ENCODE results near the gene SOX10. TPM values are rescaled to one million over a fixed set of nuclear protein-coding genes. Genes with fewer than 3 reads are reported as not detected.

SOX10 gene
- total RNA-seq, 1 experiment from 2014 or later: not detected

GRCh38 chr22:37973271-37974170 lies 10.8 kb downstream of the SOX10 start:
- Histone ChIP-seq H3K27ac (ENCODE audit: low read length) (no peak overlapping the region), H3K4me1 (ENCODE audit: control insufficient read depth, insufficient read depth, low read length) (no peaks in the 10 kb centered on the region), H3K27me3 (ENCODE audit: control insufficient read depth, insufficient read depth, low read length) (no peaks in the 10 kb centered on the region), H3K36me3 (ENCODE audit: control insufficient read depth, insufficient read depth, low read length) (no peaks in the 10 kb centered on the region), H3K4me3 (ENCODE audit: low read depth in 2 of 2, low read length in 2 of 2) (no peak overlapping the region), H3K9me3 (ENCODE audit: control insufficient read depth, insufficient read depth, low read depth, low read length) (no peaks in the 10 kb centered on the region)
- ATAC-seq: no peak
- DNase-seq (ENCODE audit: low read depth, low spot score): no peak
- intact Hi-C loops (cut with micrococcal nuclease; ENCODE audit: unreplicated experiment): no loop called here
- in situ Hi-C loops (cut with HindIII; ENCODE audit: low pct_unique_long_range_greater_than_20kb, low sequenced_read_pairs): no loop called here
- no peak for TF ChIP-seq POLR2AphosphoS5 (IDR thresholded peaks at IDR 0.05; ENCODE audit: low read depth, low read length)
- no peak for TF ChIP-seq TCF7L2 (IDR thresholded peaks at IDR 0.05; ENCODE audit: low read depth, low read length)
- no peak for TF ChIP-seq CTCF (IDR thresholded peaks at IDR 0.05)
- no peak for TF ChIP-seq REST (IDR thresholded peaks at IDR 0.05; ENCODE audit: insufficient read depth in 1 of 2, low read depth in 2 of 2, low read length in 1 of 2)
- TF ChIP-seq SIN3A (IDR thresholded peaks at IDR 0.05; ENCODE audit: borderline replicate concordance, insufficient read depth, low read depth, low read length): no peak
- POLR2A ChIA-PET: interaction anchor here (0.6 kb wide), 1 partner anchor 33 kb away, joined by 7 read pairs; no protein-coding TSS in a partner anchor
- CTCF ChIA-PET: no interaction called here
- no TSS peak for BruUV-seq (replicated peaks)

- H3K36me3 ChIP-seq (ENCODE audit: control insufficient read depth, insufficient read depth, low read length): no peaks in the 10 kb centered on the region
- H3K4me3 ChIP-seq (ENCODE audit: low read depth in 2 of 2, low read length in 2 of 2): no peak overlapping the region
- ATAC-seq: no peak
- H3K9me3 ChIP-seq (ENCODE audit: control insufficient read depth, insufficient read depth, low read depth, low read length): no peaks in the 10 kb centered on the region
- H3K27ac ChIP-seq (ENCODE audit: low read length): no peak overlapping the region
- TF ChIP-seq POLR2AphosphoS5 (IDR thresholded peaks at IDR 0.05; ENCODE audit: low read depth, low read length) (no peak), SIN3A (IDR thresholded peaks at IDR 0.05; ENCODE audit: borderline replicate concordance, insufficient read depth, low read depth, low read length) (no peak), TCF7L2 (IDR thresholded peaks at IDR 0.05; ENCODE audit: low read depth, low read length) (no peak), REST (IDR thresholded peaks at IDR 0.05; ENCODE audit: insufficient read depth in 1 of 2, low read depth in 2 of 2, low read length in 1 of 2) (no peak), CTCF (IDR thresholded peaks at IDR 0.05) (no peak)
- intact Hi-C loops (cut with micrococcal nuclease; ENCODE audit: unreplicated experiment): no loop called here
- no peaks in the 10 kb centered on the region for H3K27me3 ChIP-seq (ENCODE audit: control insufficient read depth, insufficient read depth, low read length)
- in situ Hi-C loops (cut with HindIII; ENCODE audit: low pct_unique_long_range_greater_than_20kb, low sequenced_read_pairs): no loop called here
- no TSS peak for BruUV-seq (replicated peaks)
- POLR2A ChIA-PET: no interaction called here
- no peaks in the 10 kb centered on the region for H3K4me1 ChIP-seq (ENCODE audit: control insufficient read depth, insufficient read depth, low read length)
- CTCF ChIA-PET: no interaction called here
- DNase-seq (ENCODE audit: low read depth, low spot score): no peak
Observed at GRCh38 chr22:37972527-37972926, 11.8 kb downstream of the SOX10 start.

All from Panc1 (cell line).